K562 (cell line): ENCODE measurements around the gene FARP2. TPM values are rescaled to one million over a fixed set of nuclear protein-coding genes. Genes with fewer than 3 reads are reported as not detected.

Experiments used
- ATAC-seq: fragments of 200-7000 bp; cut with Tn5 transposase; 3 replicates; pipeline ENCODE4 v1.9.1; 2020; ENCODE audit warnings: moderate library complexity
- BruUV-seq: library from RNA; stranded (reverse); fragments of 400-500 nt; replicated peaks from 2 replicates; lab custom pipeline; 2021; lab: Mats Ljungman, UMichigan
- CTCF ChIA-PET: fragments of 300-600 bp; formaldehyde crosslinking; extraction: SDS; loops from one replicate; lab custom pipeline; 2021; ENCODE audit warnings: low intra/inter-chr PET ratio; lab: Yijun Ruan, JAX
- POLR2A ChIA-PET: fragments of 300-600, 350-650 bp; sonication (Branson Sonifier 250); formaldehyde crosslinking; extraction: SDS; loops from one replicate; lab custom pipeline; 2021; ENCODE audit warnings: antibody characterized with exemption, inconsistent platforms; lab: Yijun Ruan, JAX
- DNase-seq, 4 experiments: peaks; one replicate each; pipeline versions ENCODE4 v3.0.0 to v3.0.0-alpha.2; 2011 to 2018; ENCODE audit warnings: low spot score in 3 of 4, mixed read lengths in 3 of 4; ENCODE audit errors: extremely low read depth in 1 of 4
- FAIRE-seq: peaks from 2 replicates; lab custom pipeline; 2011; peaks lifted over from hg19 to GRCh38; lab: Jason Lieb, UNC
- H2AFZ ChIP-seq: 2 replicates; pipeline ENCODE4 v1.6.0; 2011; ENCODE audit warnings: low read depth, low read length, control low read depth, inconsistent platforms
- H3K27ac ChIP-seq: fragments of 200-600 bp; 3 replicates; pipeline ENCODE4 v1.8.0; 2011; ENCODE audit warnings: low read depth, mild to moderate bottlenecking, control low read depth, inconsistent platforms, low read length, moderate library complexity, mixed read lengths; ENCODE audit errors: extremely low read depth
- H3K27me3 ChIP-seq, 2 experiments: fragments of 300-600 bp in 1 of 2; 2 replicates in 1 of 2; 3 replicates in 1 of 2; pipeline versions ENCODE4 v1.6.0 to v1.8.0; 2011; ENCODE audit warnings: inconsistent platforms in 2 of 2, low read length in 2 of 2, mild to moderate bottlenecking in 1 of 2, mixed read lengths in 1 of 2, moderate library complexity in 1 of 2; ENCODE audit not compliant: control insufficient read depth in 2 of 2, insufficient read depth in 2 of 2
- H3K36me3 ChIP-seq: fragments of 300-600 bp; 3 replicates; pipeline ENCODE4 v1.8.0; 2011; ENCODE audit warnings: mild to moderate bottlenecking, low read length, inconsistent platforms; ENCODE audit not compliant: control insufficient read depth, insufficient read depth
- H3K4me1 ChIP-seq, 2 experiments: fragments of 200-600 bp in 1 of 2; replicated peaks in 1 of 2; 2 replicates in 1 of 2; 3 replicates in 1 of 2; pipeline versions ENCODE4 v1.5.1 to v1.8.0; 2011; ENCODE audit warnings: inconsistent platforms in 2 of 2, low read length in 2 of 2, mild to moderate bottlenecking in 1 of 2, mixed read lengths in 1 of 2, moderate library complexity in 1 of 2; ENCODE audit not compliant: control insufficient read depth in 2 of 2, insufficient read depth in 2 of 2
- H3K4me2 ChIP-seq: 2 replicates; pipeline ENCODE4 v1.6.1; 2011; ENCODE audit warnings: low read length, control low read depth, inconsistent platforms, mixed read lengths; ENCODE audit not compliant: insufficient read depth
- H3K4me3 ChIP-seq: fragments of 200-600 bp; sonication (generic), shearing (Covaris generic); 2 replicates; pipeline ENCODE4 v1.5.1; 2016; ENCODE audit warnings: control low read depth, inconsistent platforms
- H3K79me2 ChIP-seq: fragments of 200-600 bp; 3 replicates; pipeline ENCODE4 v1.8.0; 2011; ENCODE audit warnings: low read length, inconsistent platforms; ENCODE audit not compliant: control insufficient read depth, insufficient read depth
- H3K9ac ChIP-seq, 2 experiments: 2 replicates each; pipeline versions ENCODE4 v1.6.0 to v1.6.1; 2011; ENCODE audit warnings: low read depth in 2 of 2, low read length in 2 of 2, control low read depth in 1 of 2, inconsistent platforms in 1 of 2, mild to moderate bottlenecking in 1 of 2, mixed read lengths in 1 of 2; ENCODE audit not compliant: insufficient read depth in 1 of 2
- H3K9me1 ChIP-seq: one replicate; pipeline ENCODE4 v1.6.0; 2011; ENCODE audit warnings: inconsistent platforms, mild to moderate bottlenecking, low read length, moderate library complexity; ENCODE audit not compliant: control insufficient read depth, insufficient read depth
- H3K9me3 ChIP-seq: replicated peaks from 2 replicates; pipeline ENCODE4 v1.5.1; 2011; ENCODE audit warnings: low read depth, low read length, inconsistent platforms; ENCODE audit not compliant: control insufficient read depth, insufficient read depth
- H4K20me1 ChIP-seq: replicated peaks from 2 replicates; pipeline ENCODE4 v1.6.1; 2011; ENCODE audit warnings: low read length, inconsistent platforms, mixed read lengths; ENCODE audit not compliant: control insufficient read depth, insufficient read depth
- CHCHD3 ChIP-seq: fragments of 250-450 bp; sonication (Bioruptor Pico); IDR thresholded peaks from 2 replicates; pipeline ENCODE4 v2.1.2; 2022; ENCODE audit warnings: mild to moderate bottlenecking
- POLR2AphosphoS5 ChIP-seq: IDR thresholded peaks from 2 replicates; pipeline ENCODE4 v1.6.1; 2011; ENCODE audit warnings: mild to moderate bottlenecking, low read depth, low read length, moderate library complexity; ENCODE audit not compliant: control insufficient read depth, insufficient read depth
- POLR2G ChIP-seq: fragments of 200-400 bp; formaldehyde crosslinking; IDR thresholded peaks from 2 replicates; pipeline ENCODE4 v1.6.1; 2017; ENCODE audit warnings: low read depth, mild to moderate bottlenecking, antibody characterized with exemption, low read length, moderate library complexity
- SNRNP70 ChIP-seq: fragments of 200-400 bp; formaldehyde crosslinking; optimal IDR thresholded peaks from 2 replicates; pipeline ENCODE3; 2017; ENCODE audit warnings: low read depth, low read length
- WGBS: fragments of 100-300 bp; shearing (Covaris generic); methylation state at CpG from one replicate; pipeline ENCODE4 v1.1.6; 2016; ENCODE audit warnings: low coverage, mixed read lengths; ENCODE audit not compliant: insufficient coverage; ENCODE audit errors: missing lambda C conversion rate; 5-methylcytosine and 5-hydroxymethylcytosine counted together
- in situ Hi-C: fragments of 300-500 bp; cut with MboI; formaldehyde crosslinking; loops from 4 replicates; pipeline ENCODE4 v1.15.0; 2018; ENCODE audit warnings: inconsistent platforms, mixed read lengths
- intact Hi-C: fragments of 100-400 bp; cut with micrococcal nuclease; formaldehyde crosslinking; loops from 2 replicates; pipeline ENCODE4 v1.14.2; 2022
- polyA plus RNA-seq, 8 experiments: library from polyadenylated mRNA; depleted of rRNA in 4 of 8; stranded (reverse) in 5 of 8; unstranded in 3 of 8; fragments of >200 nt; fragmentation: Nextera tagmentation in 2 of 8; fragmentation: Illumina TruSeq in 1 of 8; extraction: Ambion mirVana in 2 of 8; extraction: Trizol in 1 of 8; gene quantifications; 2 replicates each; pipeline versions ENCODE4 v1.2.1 to v1.2.3, GENCODE V29; 2011 to 2014; ENCODE audit warnings: inconsistent platforms in 1 of 8, missing spikeins in 1 of 8
- total RNA-seq, 7 experiments: library from RNA; depleted of rRNA in 6 of 7; stranded (reverse); fragments of >200 nt in 6 of 7; fragmentation: Illumina TruSeq in 2 of 7; extraction: Trizol in 2 of 7; gene quantifications; 2 replicates each; pipeline versions ENCODE4 v1.2.1 to v1.2.3, GENCODE V29; 2011 to 2021; ENCODE audit warnings: low replicate concordance in 1 of 7

The FARP2 gene
- total and polyA plus RNA-seq, 9 of the 15 experiments (the other 6 are each of a cell fraction or from before 2014, with no cell fraction given) = 4.1 to 38.1 (median 21.1) TPM

GRCh38 chr2:241496003-241496707, 140.1 kb downstream of the FARP2 start:
- Histone ChIP-seq H3K27me3 (no peaks in the 10 kb centered on the region), H3K27ac (no peak overlapping the region), H3K36me3 (peaks cover 78% of the 10 kb centered on the region; the same call in 2 of the 3 replicates), H3K4me3 (no peak overlapping the region), H3K4me1 (peaks cover 0 to 22% of the 10 kb centered on the region in 2 experiments; a peak in 2 of 5 replicates), H3K9me3 (no peaks in the 10 kb centered on the region), H3K9ac (no peak overlapping the region; a peak in 1 of 4 replicates), H3K4me2 (no peak overlapping the region), H3K79me2 (no peaks in the 10 kb centered on the region; the same call in 2 of the 3 replicates), H4K20me1 (no peaks in the 10 kb centered on the region), H3K9me1 (no peaks in the 10 kb centered on the region), H2AFZ (no peak overlapping the region)
- FAIRE-seq (no peak), DNase-seq (no peak), ATAC-seq (no peak)
- 92% methylated on average over 5 of the region's 28 CpGs for WGBS
- TF ChIP-seq SNRNP70 (no peak), POLR2AphosphoS5 (no peak), POLR2G (peak; percentile 33; the same call in 1 of the 2 replicates), CHCHD3 (CRISPR knock-in tag) (no peak)
- ChIA-PET POLR2A (no interaction called here), CTCF (no interaction called here)
- in situ Hi-C loops = no loop called here
- intact Hi-C loops = no loop called here
- BruUV-seq = no TSS peak
